GM18870 (cell line): ENCODE data around the gene SLC8A1.

Source experiments
- ATAC-seq: cut with Tn5 transposase; IDR thresholded peaks from one replicate; pipeline ENCODE4 v1.9.1; 2021; ENCODE audit warnings: moderate library complexity; ENCODE audit not compliant: unreplicated experiment

Gene SLC8A1

GRCh38 chr2:40458271-40458794 is 6.4 kb upstream of the SLC8A1 start:
- ATAC-seq = no peak

GRCh38 chr2:40457837-40458236 is 5.9 kb upstream of the SLC8A1 start:
- ATAC-seq = no peak

DNA sequence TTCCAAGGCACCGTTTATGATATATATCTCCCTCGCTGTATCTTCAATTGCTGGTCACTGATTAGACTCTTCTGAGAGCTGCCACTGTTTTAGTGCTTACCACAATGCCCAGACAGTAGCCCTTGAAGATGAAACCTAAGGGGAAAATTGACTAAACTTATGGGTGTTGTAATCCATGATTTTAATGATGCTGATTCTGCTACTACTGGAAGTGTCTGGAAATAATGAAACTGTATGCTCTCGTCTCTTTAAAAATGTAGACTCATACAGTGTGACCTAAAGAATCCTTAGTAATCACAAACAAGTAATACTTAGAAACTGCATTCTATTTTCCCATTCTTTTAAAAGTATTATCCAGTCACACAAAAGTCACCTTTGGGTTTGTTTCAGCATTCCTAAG is 5.5 kb upstream of the SLC8A1 start:
- no peak for ATAC-seq

DNA sequence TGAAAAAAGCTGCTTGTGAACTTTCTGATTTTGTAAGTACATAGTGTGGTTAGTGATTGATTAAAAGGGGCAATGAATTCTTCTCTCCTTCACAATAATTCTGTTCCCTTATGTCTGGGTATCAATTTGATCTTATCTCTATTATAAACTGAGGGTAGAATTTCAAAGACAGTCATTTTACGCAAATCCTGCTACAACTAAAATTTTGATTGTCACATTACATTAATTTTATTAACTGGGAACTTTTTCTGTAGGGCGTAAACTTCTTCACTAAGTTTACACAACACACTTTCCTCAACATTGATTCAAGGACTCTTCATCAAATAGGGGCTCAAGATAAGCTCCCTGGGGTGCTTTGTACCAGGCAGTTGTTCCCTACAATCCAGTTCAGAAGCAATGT is 5.0 kb upstream of the SLC8A1 start:
- no peak for ATAC-seq

- no peak for ATAC-seq
Measured at GRCh38 chr2:40455661-40456060, 3.8 kb upstream of the SLC8A1 start.

- no peak for ATAC-seq
Measured at GRCh38 chr2:40454321-40454720, 2.4 kb upstream of the SLC8A1 start.

DNA sequence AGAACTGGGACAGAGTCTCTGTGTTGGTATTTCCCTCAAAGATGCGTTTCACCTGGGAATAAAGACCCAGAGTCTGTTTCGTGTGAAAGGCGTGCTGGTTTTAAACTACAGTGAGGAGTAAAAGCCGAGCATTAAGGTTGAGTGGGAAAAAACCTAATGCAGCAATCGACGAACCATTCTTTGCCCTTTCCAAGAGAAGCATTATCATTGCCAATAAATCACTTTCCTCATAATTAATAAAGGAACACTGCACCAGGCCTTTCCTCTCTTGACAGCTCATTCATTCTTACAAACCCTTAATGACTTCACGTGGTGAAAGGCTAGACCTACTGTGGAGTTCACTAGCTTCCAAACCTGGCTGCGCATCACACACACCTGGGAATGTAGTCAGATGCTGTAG is 896 bp upstream of the SLC8A1 start:
- no peak for ATAC-seq

GRCh38 chr2:40450796-40451430 is 977 bp downstream of the SLC8A1 start:
- no peak for ATAC-seq

DNA sequence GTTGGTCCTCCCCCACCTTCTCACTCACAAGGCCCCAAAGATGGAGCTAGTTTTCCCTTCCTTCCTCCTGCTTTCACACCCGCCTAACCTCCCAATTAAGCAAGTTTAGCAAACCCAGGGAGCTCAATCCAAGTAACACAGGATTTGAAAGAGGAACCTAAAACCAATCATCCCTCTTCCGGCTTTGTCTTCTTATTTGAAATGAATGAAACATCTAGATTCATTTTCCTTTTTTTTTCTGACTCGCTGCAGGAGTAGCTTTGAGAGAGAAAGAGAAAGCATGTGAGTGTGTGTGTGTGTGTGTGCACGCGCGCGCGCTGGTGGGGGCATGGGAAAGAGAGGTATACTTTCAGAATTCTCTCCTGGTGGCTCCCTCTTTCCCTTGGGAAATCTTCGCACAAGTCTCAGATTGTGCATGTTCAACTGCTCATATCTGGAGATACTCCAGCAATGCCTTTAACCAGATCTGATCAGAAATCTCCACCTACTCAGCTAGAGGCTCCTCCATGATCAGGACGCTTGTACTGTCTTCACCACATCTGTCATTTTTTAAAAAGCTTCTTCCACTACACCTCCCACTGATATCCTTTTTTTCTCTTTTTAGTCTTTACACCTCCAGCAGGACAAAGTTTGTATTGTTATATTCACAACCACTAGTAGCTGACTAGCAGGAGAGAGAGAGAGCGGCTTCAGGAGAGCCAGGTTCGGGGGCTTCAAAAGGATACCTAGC is 1.7 kb downstream of the SLC8A1 start:
- ATAC-seq = no peak

- ATAC-seq = no peak
Measured at GRCh38 chr2:40448476-40449079, 3.3 kb downstream of the SLC8A1 start.

GRCh38 chr2:40445467-40445866 is 6.4 kb downstream of the SLC8A1 start:
- ATAC-seq = no peak

- no peak for ATAC-seq
Measured at GRCh38 chr2:40440835-40441234, 11.1 kb downstream of the SLC8A1 start.

DNA sequence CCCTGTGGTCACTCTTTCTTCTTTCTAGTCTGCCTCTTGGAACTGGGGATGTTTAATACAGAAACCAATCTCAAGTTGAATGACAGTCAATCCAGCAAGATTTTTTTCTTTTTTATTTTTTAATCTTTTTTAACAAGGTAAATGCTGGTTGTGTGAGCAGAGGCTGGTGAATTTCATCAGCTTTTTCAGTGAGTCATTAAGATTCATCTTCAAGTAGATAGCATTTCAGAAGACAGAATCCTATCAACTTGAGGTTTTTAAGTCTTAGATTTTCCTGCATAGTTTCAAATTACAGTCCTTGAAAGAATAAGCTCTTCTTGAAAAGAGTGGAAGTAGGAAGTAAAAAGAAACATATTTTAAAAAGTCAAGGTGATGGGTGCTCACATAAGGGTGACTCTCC is 12.4 kb downstream of the SLC8A1 start:
- ATAC-seq = no peak

DNA sequence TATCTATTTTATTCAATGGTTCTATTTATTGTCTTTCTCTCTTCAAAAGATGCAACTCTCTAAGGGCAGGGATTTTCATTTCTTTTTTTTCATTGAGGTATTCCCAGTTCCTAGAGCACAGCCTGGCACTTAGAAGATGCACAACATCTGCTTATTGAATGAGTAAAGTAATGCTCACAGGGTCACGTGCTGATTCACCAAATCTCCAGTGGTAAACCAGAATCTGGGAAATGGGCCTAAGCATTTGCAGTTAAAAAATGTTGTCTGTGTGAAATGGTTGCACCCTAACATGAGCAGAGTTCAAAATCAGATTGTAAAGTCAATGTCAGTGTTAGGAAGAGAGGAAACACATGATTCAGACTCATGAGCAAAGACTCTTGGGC is 15.8 kb downstream of the SLC8A1 start:
- ATAC-seq = no peak

GRCh38 chr2:40435426-40436092 is 16.3 kb downstream of the SLC8A1 start:
- no peak for ATAC-seq

DNA sequence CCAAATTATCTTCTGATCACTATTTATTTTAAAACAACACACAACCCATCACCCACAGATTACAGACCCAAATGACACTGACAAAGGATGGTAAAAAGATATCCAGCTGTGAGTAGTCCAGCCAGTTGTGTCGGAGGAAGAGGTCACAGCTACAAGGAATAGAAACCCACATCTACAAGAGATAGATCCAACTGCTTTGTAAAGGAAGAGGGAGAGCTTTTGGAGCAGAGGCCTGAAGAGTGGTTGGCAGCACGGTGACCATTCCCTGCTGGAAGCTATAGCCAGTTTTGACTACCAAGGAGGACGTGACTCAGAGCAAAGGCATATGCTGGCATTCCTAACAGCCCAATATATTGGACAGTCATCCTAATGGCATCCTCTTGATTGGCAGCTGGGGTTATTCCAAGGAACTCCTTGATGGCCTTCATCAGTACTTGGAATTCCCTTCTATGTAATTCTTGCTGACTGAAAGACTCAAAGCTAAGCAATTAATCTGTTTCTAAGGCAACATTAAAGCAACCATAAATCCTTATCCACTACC is 17.1 kb downstream of the SLC8A1 start:
- no peak for ATAC-seq

GRCh38 chr2:40433736-40434135 is 18.2 kb downstream of the SLC8A1 start:
- ATAC-seq = no peak

DNA sequence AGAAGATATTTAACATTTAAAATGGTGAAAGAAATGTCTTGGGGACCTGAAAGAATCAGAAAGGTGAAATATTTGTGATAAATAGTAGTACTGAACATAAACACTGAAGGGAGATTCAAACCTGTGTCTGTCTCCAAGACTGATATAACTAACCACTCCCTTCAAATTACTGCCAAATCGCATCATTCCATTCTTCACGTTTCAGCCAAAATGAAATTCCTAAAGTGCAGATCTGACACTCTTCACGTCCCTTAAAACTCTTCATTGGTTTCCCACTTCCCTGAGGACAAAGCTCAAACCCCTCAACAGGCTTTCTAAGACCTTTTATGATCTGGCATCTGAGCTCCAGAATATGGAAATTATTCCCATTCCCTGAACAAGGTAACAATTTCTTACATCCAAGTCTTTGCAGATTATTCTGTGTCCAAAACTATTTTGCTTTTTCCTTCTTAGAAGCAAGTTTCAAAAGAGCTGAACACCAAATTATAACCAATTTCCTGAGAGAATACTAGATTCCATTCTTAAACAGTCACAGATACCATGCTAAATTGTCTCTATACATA is 18.9 kb downstream of the SLC8A1 start:
- ATAC-seq = no peak

DNA sequence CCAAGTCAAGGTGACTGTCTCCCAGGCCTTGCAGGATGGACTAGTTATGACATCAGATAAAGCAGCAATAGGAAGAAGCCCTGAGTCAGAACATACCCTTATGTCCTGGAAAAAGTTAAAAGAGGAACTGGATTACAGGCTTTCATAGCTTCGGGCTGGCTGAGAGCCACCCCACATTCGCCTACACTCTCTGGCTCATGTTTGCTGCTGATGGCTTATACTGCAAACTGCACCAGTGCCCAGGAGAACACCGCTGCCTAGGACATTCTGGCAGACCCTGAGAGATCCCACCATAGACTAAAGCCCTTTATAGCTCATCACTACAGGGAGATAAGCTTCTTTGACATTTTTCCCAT is 20.3 kb downstream of the SLC8A1 start:
- ATAC-seq = no peak

DNA sequence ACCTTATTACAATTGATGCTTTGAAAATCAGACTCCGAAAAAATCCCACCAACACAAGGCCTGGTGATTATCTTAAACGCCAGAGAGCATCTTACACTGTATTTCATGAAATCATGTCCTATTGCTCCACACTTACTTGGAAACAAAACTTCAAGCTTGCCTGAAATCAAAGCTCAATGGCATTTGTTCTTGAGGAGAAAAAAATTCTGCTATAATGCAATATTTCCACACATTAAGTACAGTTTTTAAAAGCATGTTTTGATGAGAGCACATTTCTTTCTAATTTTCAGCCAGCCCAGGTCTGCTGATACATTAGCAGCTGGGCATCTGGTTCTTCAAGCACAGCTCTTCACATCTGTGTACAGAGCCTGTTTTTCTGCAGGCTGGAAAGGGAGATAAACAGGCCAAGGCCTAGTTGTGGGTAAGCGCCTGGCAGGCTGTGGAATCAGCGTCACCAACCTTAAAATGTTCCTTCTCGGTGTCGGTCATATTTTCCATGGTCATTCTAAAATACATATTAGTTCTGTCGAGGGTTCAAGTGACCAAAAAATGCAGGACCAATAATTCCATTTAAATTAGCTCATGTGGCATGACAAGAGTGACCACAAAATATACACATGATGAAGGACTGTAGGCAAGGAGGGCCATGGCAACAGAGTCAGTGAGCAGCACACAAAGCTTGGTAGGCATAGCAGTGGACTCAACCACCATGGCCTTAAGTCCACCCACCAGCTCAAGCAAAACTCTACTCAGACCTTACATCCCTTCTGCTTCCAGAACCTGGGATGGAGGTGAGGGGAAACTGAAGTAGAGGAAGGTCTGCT is 20.9 kb downstream of the SLC8A1 start:
- ATAC-seq = no peak
